Measurements from ENCODE around the gene B3GAT2. TPM values are rescaled to one million over a fixed set of nuclear protein-coding genes. Genes with fewer than 3 reads are reported as not detected.

Gene B3GAT2
- total RNA-seq, 2 donors from 2014 or later: 0.31 to 0.42 TPM

- Mint-ChIP-seq H3K36me3 (ENCODE audit: low read depth) (no peaks in the 10 kb centered on the region), H3K9me3 (no peaks in the 10 kb centered on the region), H3K27ac (no peak overlapping the region), H3K27me3 (ENCODE audit: insufficient read depth) (no peaks in the 10 kb centered on the region), H3K4me3 (no peak overlapping the region), H3K4me1 (peaks cover 3% of the 10 kb centered on the region)
- TF ChIP-seq, protein P1, sequence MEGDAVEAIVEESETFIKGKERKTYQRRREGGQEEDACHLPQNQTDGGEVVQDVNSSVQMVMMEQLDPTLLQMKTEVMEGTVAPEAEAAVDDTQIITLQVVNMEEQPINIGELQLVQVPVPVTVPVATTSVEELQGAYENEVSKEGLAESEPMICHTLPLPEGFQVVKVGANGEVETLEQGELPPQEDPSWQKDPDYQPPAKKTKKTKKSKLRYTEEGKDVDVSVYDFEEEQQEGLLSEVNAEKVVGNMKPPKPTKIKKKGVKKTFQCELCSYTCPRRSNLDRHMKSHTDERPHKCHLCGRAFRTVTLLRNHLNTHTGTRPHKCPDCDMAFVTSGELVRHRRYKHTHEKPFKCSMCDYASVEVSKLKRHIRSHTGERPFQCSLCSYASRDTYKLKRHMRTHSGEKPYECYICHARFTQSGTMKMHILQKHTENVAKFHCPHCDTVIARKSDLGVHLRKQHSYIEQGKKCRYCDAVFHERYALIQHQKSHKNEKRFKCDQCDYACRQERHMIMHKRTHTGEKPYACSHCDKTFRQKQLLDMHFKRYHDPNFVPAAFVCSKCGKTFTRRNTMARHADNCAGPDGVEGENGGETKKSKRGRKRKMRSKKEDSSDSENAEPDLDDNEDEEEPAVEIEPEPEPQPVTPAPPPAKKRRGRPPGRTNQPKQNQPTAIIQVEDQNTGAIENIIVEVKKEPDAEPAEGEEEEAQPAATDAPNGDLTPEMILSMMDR (conservative IDR thresholded peaks at IDR 0.05): no peak
- no peak for DNase-seq
- 91% methylated on average over 3 of the region's 3 CpGs; no CpG with 5 or more reads in 1 of the 2 experiments for WGBS, 2 experiments (ENCODE audit: insufficient coverage in 1 of 2, insufficient read length in 1 of 2)
- H3K27me3 ChIP-seq (ENCODE audit: control insufficient read depth, insufficient read depth, low read length, poor library complexity, severe bottlenecking): no peaks in the 10 kb centered on the region
- H3K9me3 ChIP-seq (ENCODE audit: control insufficient read depth, low read length): no peaks in the 10 kb centered on the region
- H3K27ac ChIP-seq (ENCODE audit: low read depth, low read length): no peak overlapping the region
- H3K4me1 ChIP-seq (ENCODE audit: control insufficient read depth, insufficient read depth, low read length): peaks cover 4% of the 10 kb centered on the region
- no peak overlapping the region for H3K4me3 ChIP-seq (ENCODE audit: low read length)
- peaks cover 12% of the 10 kb centered on the region for H3K36me3 ChIP-seq (ENCODE audit: control insufficient read depth, insufficient read depth, low read length)
- H3K9ac ChIP-seq (ENCODE audit: extremely low read depth, low read length, poor library complexity, severe bottlenecking): no peak overlapping the region
Observed at GRCh38 chr6:70813885-70814284, 143.0 kb downstream of the B3GAT2 start.

DNA sequence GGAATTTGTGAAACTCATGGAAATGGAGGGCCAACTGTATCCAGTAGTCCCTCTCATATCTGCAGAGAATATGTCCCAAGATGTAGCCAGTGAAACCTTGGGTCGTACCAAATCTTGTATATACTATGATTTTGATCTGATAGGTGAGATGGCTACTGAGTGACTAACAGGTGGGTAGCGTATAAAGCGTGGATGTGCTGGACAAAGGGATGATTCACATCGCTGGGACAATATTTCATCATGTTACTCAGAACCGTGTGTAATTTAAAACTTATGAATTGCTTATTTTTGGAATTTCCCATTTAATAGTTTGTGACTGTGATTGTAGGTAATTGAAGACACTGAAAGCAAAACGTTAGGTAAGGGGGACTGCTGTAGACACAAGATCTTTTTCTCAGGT is 145.1 kb downstream of the B3GAT2 start:
- Mint-ChIP-seq H3K4me3 (no peak overlapping the region), H3K36me3 (ENCODE audit: low read depth) (no peaks in the 10 kb centered on the region), H3K27me3 (ENCODE audit: insufficient read depth) (no peaks in the 10 kb centered on the region), H3K9me3 (no peaks in the 10 kb centered on the region), H3K27ac (no peak overlapping the region), H3K4me1 (peaks cover 3% of the 10 kb centered on the region)
- Histone ChIP-seq H3K4me3 (ENCODE audit: low read length) (no peak overlapping the region), H3K27ac (ENCODE audit: low read depth, low read length) (no peak overlapping the region), H3K9ac (ENCODE audit: extremely low read depth, low read length, poor library complexity, severe bottlenecking) (no peak overlapping the region), H3K4me1 (ENCODE audit: control insufficient read depth, insufficient read depth, low read length) (peaks cover 4% of the 10 kb centered on the region), H3K9me3 (ENCODE audit: control insufficient read depth, low read length) (no peaks in the 10 kb centered on the region), H3K36me3 (ENCODE audit: control insufficient read depth, insufficient read depth, low read length) (peaks cover 12% of the 10 kb centered on the region), H3K27me3 (ENCODE audit: control insufficient read depth, insufficient read depth, low read length, poor library complexity, severe bottlenecking) (no peaks in the 10 kb centered on the region)
- no peak for DNase-seq
- WGBS, 2 experiments (ENCODE audit: insufficient coverage in 1 of 2, insufficient read length in 1 of 2): 92 to 94% methylated on average over 6 of the region's 6 CpGs
- TF ChIP-seq, protein P1 (conservative IDR thresholded peaks at IDR 0.05): no peak
